SK-N-MC (cell line): ENCODE results near the gene NLRC4.

Experiments used
- EZH2 ChIP-seq: fragments of 200-600 bp; sonication (generic); IDR thresholded peaks from one replicate; pipeline ENCODE4 v1.6.1; 2017; ENCODE audit warnings: antibody characterized with exemption
- FOXP2 ChIP-seq: optimal IDR thresholded peaks from 2 replicates; pipeline ENCODE3; 2011; ENCODE audit warnings: mild to moderate bottlenecking, moderate library complexity; ENCODE audit not compliant: insufficient read depth; ENCODE audit errors: extremely low read length, control extremely low read depth
- POLR2AphosphoS5 ChIP-seq: IDR thresholded peaks from 2 replicates; pipeline ENCODE4 v1.6.1; 2012; ENCODE audit warnings: mild to moderate bottlenecking, low read depth, low read length, borderline replicate concordance

DNA sequence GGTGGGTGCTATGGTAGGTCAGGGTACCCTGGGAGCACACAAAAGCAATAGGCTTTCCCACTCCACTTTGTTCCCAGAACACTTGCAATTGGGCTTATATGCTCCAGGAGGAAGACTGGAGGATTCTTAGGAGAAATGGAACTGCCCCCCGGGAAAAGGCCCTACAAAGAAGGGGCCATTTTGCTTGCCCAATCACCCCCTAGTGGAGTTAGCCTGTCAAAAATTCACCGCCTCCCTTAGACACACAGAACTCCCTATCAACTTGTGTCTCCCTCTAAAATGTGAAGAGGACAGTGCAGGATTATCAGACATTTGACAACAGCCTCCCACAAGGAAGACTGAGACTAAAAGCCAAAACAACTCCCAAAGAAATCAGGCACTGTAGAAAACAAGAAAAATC lies 36.5 kb downstream of the NLRC4 start:
- TF ChIP-seq EZH2 (no peak), POLR2AphosphoS5 (no peak), FOXP2 (no peak)
